WTC11 (cell line): ENCODE data around the gene AFG3L2. TPM values are rescaled to one million over a fixed set of nuclear protein-coding genes. Genes with fewer than 3 reads are reported as not detected.
A peak's percentile ranks its signal among the peaks of the same experiment; 100 is the strongest.

Experiments
- ATAC-seq: fragments of 200-7000 bp; cut with Tn5 transposase; 2 replicates; pipeline ENCODE4 v1.10.0; 2021; ENCODE audit warnings: mild to moderate bottlenecking, moderate library complexity
- CTCF ChIA-PET: fragments of 300-600 bp; sonication (Branson Sonifier 250); formaldehyde crosslinking; loops from one replicate; lab custom pipeline; 2021; ENCODE audit warnings: antibody characterized with exemption; lab: Charles Lee
- POLR2A ChIA-PET: fragments of 350-600 bp; sonication (Branson Sonifier 250); formaldehyde crosslinking; loops from one replicate; lab custom pipeline; 2021; ENCODE audit warnings: antibody characterized with exemption; lab: Charles Lee
- DNase-seq: peaks from one replicate; pipeline ENCODE4 v3.0.0; 2021; ENCODE audit warnings: low spot score
- H3K27ac Mint-ChIP-seq: 2 replicates; pipeline ENCODE4 v1.8.0; 2021; ENCODE audit warnings: mixed read lengths
- H3K27me3 Mint-ChIP-seq: 2 replicates; pipeline ENCODE4 v1.8.0; 2021; ENCODE audit warnings: low read depth, mild to moderate bottlenecking, moderate library complexity, mixed read lengths
- H3K36me3 Mint-ChIP-seq: 2 replicates; pipeline ENCODE4 v1.8.0; 2021; ENCODE audit warnings: mixed read lengths
- H3K4me1 Mint-ChIP-seq: 2 replicates; pipeline ENCODE4 v1.8.0; 2022; ENCODE audit warnings: mixed read lengths
- H3K4me3 Mint-ChIP-seq: 2 replicates; pipeline ENCODE4 v1.8.0; 2021; ENCODE audit warnings: mild to moderate bottlenecking, moderate library complexity, mixed read lengths
- H3K9me3 Mint-ChIP-seq: 2 replicates; pipeline ENCODE4 v1.8.0; 2021; ENCODE audit warnings: mixed read lengths
- ATF1 ChIP-seq: sonication (generic); formaldehyde crosslinking; IDR thresholded peaks from 2 replicates; pipeline ENCODE4 v1.8.1; 2023; ENCODE audit warnings: mild to moderate bottlenecking, moderate library complexity, missing genetic modification reagents
- CREM ChIP-seq: sonication (generic); formaldehyde crosslinking; IDR thresholded peaks from 2 replicates; pipeline ENCODE4 v1.8.1; 2022; ENCODE audit warnings: mild to moderate bottlenecking, missing genetic modification reagents, moderate library complexity
- EMX1 ChIP-seq: fragments of 250-450 bp; sonication (Bioruptor Pico); IDR thresholded peaks from 2 replicates; pipeline ENCODE4 v1.8.0; 2021; ENCODE audit warnings: mild to moderate bottlenecking
- ESRRA ChIP-seq: sonication (generic); formaldehyde crosslinking; IDR thresholded peaks from 2 replicates; pipeline ENCODE4 v1.8.1; 2022; ENCODE audit warnings: mild to moderate bottlenecking, missing genetic modification reagents, borderline replicate concordance
- ETV6 ChIP-seq: sonication (generic); formaldehyde crosslinking; IDR thresholded peaks from 2 replicates; pipeline ENCODE4 v1.8.1; 2022; ENCODE audit warnings: mild to moderate bottlenecking, missing genetic modification reagents
- FOXP1 ChIP-seq: sonication (generic); formaldehyde crosslinking; IDR thresholded peaks from 2 replicates; pipeline ENCODE4 v1.8.0; 2022; ENCODE audit warnings: missing genetic modification reagents, mild to moderate bottlenecking, moderate library complexity, borderline replicate concordance
- JUN ChIP-seq: sonication (generic); formaldehyde crosslinking; IDR thresholded peaks from 2 replicates; pipeline ENCODE4 v1.8.0; 2023; ENCODE audit warnings: mild to moderate bottlenecking, missing genetic modification reagents
- MYBL2 ChIP-seq: sonication (generic); formaldehyde crosslinking; IDR thresholded peaks from 2 replicates; pipeline ENCODE4 v1.8.1; 2023; ENCODE audit warnings: mild to moderate bottlenecking, moderate library complexity, missing genetic modification reagents
- NFE2L1 ChIP-seq: sonication (generic); formaldehyde crosslinking; IDR thresholded peaks from 2 replicates; pipeline ENCODE4 v1.8.1; 2023; ENCODE audit warnings: missing genetic modification reagents
- OVOL2 ChIP-seq: fragments of 250-450 bp; sonication (Bioruptor Pico); IDR thresholded peaks from 2 replicates; pipeline ENCODE4 v1.9.0; 2021; ENCODE audit warnings: mild to moderate bottlenecking, borderline replicate concordance
- RELA ChIP-seq: sonication (generic); formaldehyde crosslinking; IDR thresholded peaks from 2 replicates; pipeline ENCODE4 v1.8.1; 2022; ENCODE audit warnings: missing genetic modification reagents, mild to moderate bottlenecking, borderline replicate concordance
- SMAD3 ChIP-seq: sonication (generic); formaldehyde crosslinking; IDR thresholded peaks from 2 replicates; pipeline ENCODE4 v1.8.0; 2022; ENCODE audit warnings: missing genetic modification reagents, mild to moderate bottlenecking, borderline replicate concordance
- SMAD4 ChIP-seq: sonication (generic); formaldehyde crosslinking; IDR thresholded peaks from 2 replicates; pipeline ENCODE4 v1.8.0; 2022; ENCODE audit warnings: mild to moderate bottlenecking, missing genetic modification reagents
- ZNF121 ChIP-seq: sonication (generic); formaldehyde crosslinking; IDR thresholded peaks from 2 replicates; pipeline ENCODE4 v1.8.0; 2023; ENCODE audit warnings: missing genetic modification reagents
- ZNF138 ChIP-seq: sonication (generic); formaldehyde crosslinking; conservative IDR thresholded peaks from 2 replicates; pipeline ENCODE4 v1.8.1; 2022; ENCODE audit warnings: mild to moderate bottlenecking, moderate library complexity, missing genetic modification reagents
- ZNF263 ChIP-seq: sonication (generic); formaldehyde crosslinking; IDR thresholded peaks from 2 replicates; pipeline ENCODE4 v1.8.1; 2022; ENCODE audit warnings: low read depth, mild to moderate bottlenecking, moderate library complexity, missing genetic modification reagents
- ZNF317 ChIP-seq: sonication (generic); formaldehyde crosslinking; IDR thresholded peaks from 2 replicates; pipeline ENCODE4 v1.8.1; 2023; ENCODE audit warnings: low read depth, mild to moderate bottlenecking, moderate library complexity, missing genetic modification reagents, borderline replicate concordance
- total RNA-seq: library from RNA; stranded (reverse); gene quantifications from 3 replicates; pipeline ENCODE4 v1.2.3, GENCODE V29; 2021
- TF ChIP-seq, protein P1 (sequence below): sonication (generic); formaldehyde crosslinking; IDR thresholded peaks from 2 replicates; pipeline ENCODE4 v1.8.0; 2023; ENCODE audit warnings: missing genetic modification reagents, mild to moderate bottlenecking, borderline replicate concordance
- TF ChIP-seq, protein P2 (sequence below): fragments of 250-450 bp; sonication (Bioruptor Pico); IDR thresholded peaks from 2 replicates; pipeline ENCODE4 v1.9.0; 2021; ENCODE audit warnings: moderate library complexity, mild to moderate bottlenecking, inconsistent platforms, borderline replicate concordance
- TF ChIP-seq, protein P3 (sequence below): sonication (generic); formaldehyde crosslinking; IDR thresholded peaks from 2 replicates; pipeline ENCODE4 v1.8.1; 2022; ENCODE audit warnings: low read depth, mild to moderate bottlenecking, moderate library complexity, missing genetic modification reagents, borderline replicate concordance
- TF ChIP-seq, protein P4 (sequence below): fragments of 200-600 bp; IDR thresholded peaks from 2 replicates; pipeline ENCODE4 v1.8.0; 2022; ENCODE audit warnings: antibody characterized with exemption
- TF ChIP-seq, protein P5 (sequence below): sonication (generic); formaldehyde crosslinking; IDR thresholded peaks from 2 replicates; pipeline ENCODE4 v1.8.0; 2022; ENCODE audit warnings: mild to moderate bottlenecking, missing genetic modification reagents
- TF ChIP-seq, protein P6 (sequence below): sonication (generic); formaldehyde crosslinking; IDR thresholded peaks from 2 replicates; pipeline ENCODE4 v1.8.0; 2022; ENCODE audit warnings: mild to moderate bottlenecking, missing genetic modification reagents

The AFG3L2 gene
- total RNA-seq, 1 experiment from 2014 or later, result 109 TPM

DNA sequence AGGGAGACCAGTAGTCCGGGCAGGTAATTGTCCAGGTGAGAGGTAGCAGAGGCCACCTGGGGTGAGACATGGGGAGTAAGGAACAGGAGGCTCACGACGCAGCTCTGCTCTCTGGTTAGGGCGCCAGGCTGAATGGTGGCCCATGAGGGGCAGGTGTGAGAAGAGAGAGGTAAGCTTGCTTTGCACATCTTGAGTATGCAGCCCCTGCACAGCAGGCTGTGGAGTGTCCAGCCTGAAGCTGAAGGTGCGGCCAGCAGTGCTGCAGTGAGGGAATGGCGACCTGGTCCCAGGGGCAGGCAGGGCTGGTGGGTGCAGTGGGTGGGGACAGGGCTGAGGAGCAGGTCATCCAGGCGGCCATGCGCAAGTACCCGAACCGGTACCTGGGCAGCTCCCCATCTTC, 46.4 kb upstream of the AFG3L2 start (continued):
- TF ChIP-seq MYBL2 (CRISPR knock-in tag) (no peak), EMX1 (CRISPR knock-in tag) (no peak), ZNF317 (CRISPR knock-in tag) (no peak), FOXP1 (no peak), ZNF121 (no peak)
- TF ChIP-seq, protein P1, sequence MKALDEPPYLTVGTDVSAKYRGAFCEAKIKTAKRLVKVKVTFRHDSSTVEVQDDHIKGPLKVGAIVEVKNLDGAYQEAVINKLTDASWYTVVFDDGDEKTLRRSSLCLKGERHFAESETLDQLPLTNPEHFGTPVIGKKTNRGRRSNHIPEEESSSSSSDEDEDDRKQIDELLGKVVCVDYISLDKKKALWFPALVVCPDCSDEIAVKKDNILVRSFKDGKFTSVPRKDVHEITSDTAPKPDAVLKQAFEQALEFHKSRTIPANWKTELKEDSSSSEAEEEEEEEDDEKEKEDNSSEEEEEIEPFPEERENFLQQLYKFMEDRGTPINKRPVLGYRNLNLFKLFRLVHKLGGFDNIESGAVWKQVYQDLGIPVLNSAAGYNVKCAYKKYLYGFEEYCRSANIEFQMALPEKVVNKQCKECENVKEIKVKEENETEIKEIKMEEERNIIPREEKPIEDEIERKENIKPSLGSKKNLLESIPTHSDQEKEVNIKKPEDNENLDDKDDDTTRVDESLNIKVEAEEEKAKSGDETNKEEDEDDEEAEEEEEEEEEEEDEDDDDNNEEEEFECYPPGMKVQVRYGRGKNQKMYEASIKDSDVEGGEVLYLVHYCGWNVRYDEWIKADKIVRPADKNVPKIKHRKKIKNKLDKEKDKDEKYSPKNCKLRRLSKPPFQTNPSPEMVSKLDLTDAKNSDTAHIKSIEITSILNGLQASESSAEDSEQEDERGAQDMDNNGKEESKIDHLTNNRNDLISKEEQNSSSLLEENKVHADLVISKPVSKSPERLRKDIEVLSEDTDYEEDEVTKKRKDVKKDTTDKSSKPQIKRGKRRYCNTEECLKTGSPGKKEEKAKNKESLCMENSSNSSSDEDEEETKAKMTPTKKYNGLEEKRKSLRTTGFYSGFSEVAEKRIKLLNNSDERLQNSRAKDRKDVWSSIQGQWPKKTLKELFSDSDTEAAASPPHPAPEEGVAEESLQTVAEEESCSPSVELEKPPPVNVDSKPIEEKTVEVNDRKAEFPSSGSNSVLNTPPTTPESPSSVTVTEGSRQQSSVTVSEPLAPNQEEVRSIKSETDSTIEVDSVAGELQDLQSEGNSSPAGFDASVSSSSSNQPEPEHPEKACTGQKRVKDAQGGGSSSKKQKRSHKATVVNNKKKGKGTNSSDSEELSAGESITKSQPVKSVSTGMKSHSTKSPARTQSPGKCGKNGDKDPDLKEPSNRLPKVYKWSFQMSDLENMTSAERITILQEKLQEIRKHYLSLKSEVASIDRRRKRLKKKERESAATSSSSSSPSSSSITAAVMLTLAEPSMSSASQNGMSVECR (CRISPR knock-in tag), result no peak

DNA sequence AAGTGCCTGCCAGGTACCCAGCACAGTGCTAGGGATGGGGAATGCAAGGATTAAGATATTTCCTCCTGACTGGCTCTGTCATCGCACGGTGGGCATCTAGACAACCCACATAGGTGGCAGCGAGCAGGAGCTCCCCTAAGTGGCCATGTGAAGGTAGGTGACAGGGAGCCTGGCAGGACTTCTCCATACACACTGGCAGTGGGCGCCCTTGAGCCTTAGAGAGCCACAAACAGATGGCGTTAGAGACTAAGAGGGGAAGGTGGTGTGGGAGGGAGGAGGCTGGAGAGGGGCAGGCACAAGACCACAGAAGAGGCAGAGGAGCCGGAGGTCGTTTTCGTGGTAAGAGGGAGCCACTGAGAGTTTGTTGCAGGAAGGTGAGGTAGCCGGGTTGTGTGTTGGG, 45.9 kb upstream of the AFG3L2 start:
- ChIA-PET POLR2A (interaction anchor here (0.5 kb wide), 1 partner anchor 1510 kb away, joined by 3 read pairs; no protein-coding TSS in a partner anchor), CTCF (interaction anchor here (1.0 to 3.1 kb wide), 8 partner anchors 9 to 151 kb away, joined by 3 to 18 read pairs (median 4); partner anchors contain the start of gene PRELID3A)
- H3K9me3 Mint-ChIP-seq, result 0 out of 2 replicates have a peak, but pooled peaks cover 6% of the 10 kb centered on the region
- H3K27me3 Mint-ChIP-seq, result no peaks in the 10 kb centered on the region
- H3K27ac Mint-ChIP-seq, result peak overlapping the region; percentile 36; the same call in 1 of the 2 replicates
- ATAC-seq, result peak; percentile 13
- H3K36me3 Mint-ChIP-seq, result peaks cover 31% of the 10 kb centered on the region
- H3K4me3 Mint-ChIP-seq, result no peak overlapping the region
- peak; percentile 36 for DNase-seq
- peaks cover 10% of the 10 kb centered on the region for H3K4me1 Mint-ChIP-seq
- no peak for TF ChIP-seq JUN (CRISPR knock-in tag)
- TF ChIP-seq, protein P2, sequence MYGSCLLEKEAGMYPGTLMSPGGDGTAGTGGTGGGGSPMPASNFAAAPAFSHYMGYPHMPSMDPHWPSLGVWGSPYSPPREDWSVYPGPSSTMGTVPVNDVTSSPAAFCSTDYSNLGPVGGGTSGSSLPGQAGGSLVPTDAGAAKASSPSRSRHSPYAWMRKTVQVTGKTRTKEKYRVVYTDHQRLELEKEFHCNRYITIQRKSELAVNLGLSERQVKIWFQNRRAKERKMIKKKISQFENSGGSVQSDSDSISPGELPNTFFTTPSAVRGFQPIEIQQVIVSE (CRISPR knock-in tag), result no peak
- no peak for TF ChIP-seq ZNF263 (CRISPR knock-in tag)
- TF ChIP-seq, all 79 proteins: peak for 0

DNA sequence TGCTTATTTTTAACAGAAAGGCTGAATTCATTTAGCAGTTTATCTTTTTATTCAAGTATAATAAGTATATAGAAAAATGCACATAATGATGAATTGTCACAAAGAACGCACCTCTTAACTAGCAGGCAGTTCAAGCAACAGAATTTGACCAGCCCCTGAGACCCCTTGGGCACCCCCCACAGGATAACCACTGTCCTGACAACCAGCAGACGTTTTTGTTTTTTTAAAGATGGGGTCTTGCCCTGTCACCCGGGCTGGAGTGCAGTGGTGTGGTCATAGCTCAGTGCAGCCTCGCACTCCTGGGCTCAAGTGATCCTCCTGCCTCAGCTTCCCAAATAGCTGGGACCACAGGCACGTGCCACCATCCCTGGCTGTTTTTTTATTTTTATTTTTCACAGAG, 44.7 kb upstream of the AFG3L2 start:
- POLR2A ChIA-PET, result interaction anchor here (0.7 to 1.1 kb wide), 4 partner anchors 8 to 23 kb away, joined by 3 to 4 read pairs (median 4); partner anchors contain the start of gene PRELID3A
- no peak for ATAC-seq
- no peak overlapping the region; the same call in 1 of the 2 replicates for H3K4me3 Mint-ChIP-seq
- no peak overlapping the region for H3K27ac Mint-ChIP-seq
- H3K36me3 Mint-ChIP-seq, result peaks cover 20% of the 10 kb centered on the region
- DNase-seq, result no peak
- H3K9me3 Mint-ChIP-seq, result 0 out of 2 replicates have a peak, but pooled peaks cover 2% of the 10 kb centered on the region
- H3K27me3 Mint-ChIP-seq, result no peaks in the 10 kb centered on the region
- CTCF ChIA-PET, result interaction anchor here (1.7 to 3.1 kb wide), 2 partner anchors 13 to 28 kb away, joined by 5 to 18 read pairs; no protein-coding TSS in a partner anchor
- peaks cover 10% of the 10 kb centered on the region for H3K4me1 Mint-ChIP-seq
- TF ChIP-seq CREM (CRISPR knock-in tag) (no peak), SMAD4 (CRISPR knock-in tag) (no peak), OVOL2 (CRISPR knock-in tag) (no peak), NFE2L1 (CRISPR knock-in tag) (no peak), SMAD3 (no peak), ATF1 (CRISPR knock-in tag) (no peak), ZNF138 (CRISPR knock-in tag) (no peak), ETV6 (CRISPR knock-in tag) (no peak), RELA (no peak), ESRRA (no peak), ZNF121 (no peak)
- TF ChIP-seq, protein P3, sequence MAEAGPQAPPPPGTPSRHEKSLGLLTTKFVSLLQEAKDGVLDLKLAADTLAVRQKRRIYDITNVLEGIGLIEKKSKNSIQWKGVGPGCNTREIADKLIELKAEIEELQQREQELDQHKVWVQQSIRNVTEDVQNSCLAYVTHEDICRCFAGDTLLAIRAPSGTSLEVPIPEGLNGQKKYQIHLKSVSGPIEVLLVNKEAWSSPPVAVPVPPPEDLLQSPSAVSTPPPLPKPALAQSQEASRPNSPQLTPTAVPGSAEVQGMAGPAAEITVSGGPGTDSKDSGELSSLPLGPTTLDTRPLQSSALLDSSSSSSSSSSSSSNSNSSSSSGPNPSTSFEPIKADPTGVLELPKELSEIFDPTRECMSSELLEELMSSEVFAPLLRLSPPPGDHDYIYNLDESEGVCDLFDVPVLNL (CRISPR knock-in tag), result no peak
- TF ChIP-seq, protein P4, sequence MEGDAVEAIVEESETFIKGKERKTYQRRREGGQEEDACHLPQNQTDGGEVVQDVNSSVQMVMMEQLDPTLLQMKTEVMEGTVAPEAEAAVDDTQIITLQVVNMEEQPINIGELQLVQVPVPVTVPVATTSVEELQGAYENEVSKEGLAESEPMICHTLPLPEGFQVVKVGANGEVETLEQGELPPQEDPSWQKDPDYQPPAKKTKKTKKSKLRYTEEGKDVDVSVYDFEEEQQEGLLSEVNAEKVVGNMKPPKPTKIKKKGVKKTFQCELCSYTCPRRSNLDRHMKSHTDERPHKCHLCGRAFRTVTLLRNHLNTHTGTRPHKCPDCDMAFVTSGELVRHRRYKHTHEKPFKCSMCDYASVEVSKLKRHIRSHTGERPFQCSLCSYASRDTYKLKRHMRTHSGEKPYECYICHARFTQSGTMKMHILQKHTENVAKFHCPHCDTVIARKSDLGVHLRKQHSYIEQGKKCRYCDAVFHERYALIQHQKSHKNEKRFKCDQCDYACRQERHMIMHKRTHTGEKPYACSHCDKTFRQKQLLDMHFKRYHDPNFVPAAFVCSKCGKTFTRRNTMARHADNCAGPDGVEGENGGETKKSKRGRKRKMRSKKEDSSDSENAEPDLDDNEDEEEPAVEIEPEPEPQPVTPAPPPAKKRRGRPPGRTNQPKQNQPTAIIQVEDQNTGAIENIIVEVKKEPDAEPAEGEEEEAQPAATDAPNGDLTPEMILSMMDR, result no peak
- TF ChIP-seq, protein P5, sequence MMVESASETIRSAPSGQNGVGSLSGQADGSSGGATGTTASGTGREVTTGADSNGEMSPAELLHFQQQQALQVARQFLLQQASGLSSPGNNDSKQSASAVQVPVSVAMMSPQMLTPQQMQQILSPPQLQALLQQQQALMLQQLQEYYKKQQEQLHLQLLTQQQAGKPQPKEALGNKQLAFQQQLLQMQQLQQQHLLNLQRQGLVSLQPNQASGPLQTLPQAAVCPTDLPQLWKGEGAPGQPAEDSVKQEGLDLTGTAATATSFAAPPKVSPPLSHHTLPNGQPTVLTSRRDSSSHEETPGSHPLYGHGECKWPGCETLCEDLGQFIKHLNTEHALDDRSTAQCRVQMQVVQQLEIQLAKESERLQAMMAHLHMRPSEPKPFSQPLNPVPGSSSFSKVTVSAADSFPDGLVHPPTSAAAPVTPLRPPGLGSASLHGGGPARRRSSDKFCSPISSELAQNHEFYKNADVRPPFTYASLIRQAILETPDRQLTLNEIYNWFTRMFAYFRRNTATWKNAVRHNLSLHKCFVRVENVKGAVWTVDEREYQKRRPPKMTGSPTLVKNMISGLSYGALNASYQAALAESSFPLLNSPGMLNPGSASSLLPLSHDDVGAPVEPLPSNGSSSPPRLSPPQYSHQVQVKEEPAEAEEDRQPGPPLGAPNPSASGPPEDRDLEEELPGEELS, result no peak
- TF ChIP-seq, protein P6, sequence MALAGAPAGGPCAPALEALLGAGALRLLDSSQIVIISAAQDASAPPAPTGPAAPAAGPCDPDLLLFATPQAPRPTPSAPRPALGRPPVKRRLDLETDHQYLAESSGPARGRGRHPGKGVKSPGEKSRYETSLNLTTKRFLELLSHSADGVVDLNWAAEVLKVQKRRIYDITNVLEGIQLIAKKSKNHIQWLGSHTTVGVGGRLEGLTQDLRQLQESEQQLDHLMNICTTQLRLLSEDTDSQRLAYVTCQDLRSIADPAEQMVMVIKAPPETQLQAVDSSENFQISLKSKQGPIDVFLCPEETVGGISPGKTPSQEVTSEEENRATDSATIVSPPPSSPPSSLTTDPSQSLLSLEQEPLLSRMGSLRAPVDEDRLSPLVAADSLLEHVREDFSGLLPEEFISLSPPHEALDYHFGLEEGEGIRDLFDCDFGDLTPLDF (CRISPR knock-in tag), result no peak
